Kidney epithelial cell (primary cell): ENCODE measurements around the gene DUOXA2. TPM values are rescaled to one million over a fixed set of nuclear protein-coding genes. Genes with fewer than 3 reads are reported as not detected.
"Not testable (repeated sequence)": the region's sequence is repeated elsewhere in the genome, so short reads cannot be mapped to it uniquely, and the experiment has no call there.

Experiments used
- DNase-seq: peaks from one replicate; pipeline ENCODE4 v3.0.0-alpha.2; 2010; ENCODE audit warnings: low read depth
- H3K27me3 ChIP-seq: 2 replicates; pipeline ENCODE4 v1.6.0; 2011; ENCODE audit warnings: low read length; ENCODE audit not compliant: control insufficient read depth, insufficient read depth
- H3K36me3 ChIP-seq: 2 replicates; pipeline ENCODE4 v1.5.1; 2011; ENCODE audit warnings: low read length; ENCODE audit not compliant: control insufficient read depth, insufficient read depth
- H3K4me3 ChIP-seq: 2 replicates; pipeline ENCODE4 v1.5.1; 2011; ENCODE audit warnings: low read depth, mild to moderate bottlenecking, control low read depth, low read length
- total RNA-seq: library from RNA; depleted of rRNA; stranded (reverse); fragments of >200 nt; gene quantifications from 2 replicates; pipeline ENCODE4 v1.2.3, GENCODE V29; 2015
- TF ChIP-seq, protein P1 (sequence below): IDR thresholded peaks from 2 replicates; pipeline ENCODE4 v1.5.1; 2011; ENCODE audit warnings: mild to moderate bottlenecking, moderate library complexity, low read length, control low read depth, inconsistent platforms; ENCODE audit not compliant: insufficient read depth, poor library complexity, severe bottlenecking

The DUOXA2 gene
- total RNA-seq, 1 donor from 2014 or later, result not detected

GRCh38 chr15:45097466-45097865, 16.7 kb upstream of the DUOXA2 start:
- Histone ChIP-seq H3K36me3 (no peaks in the 10 kb centered on the region), H3K4me3 (no peak overlapping the region), H3K27me3 (peaks cover 6% of the 10 kb centered on the region)
- TF ChIP-seq, protein P1, sequence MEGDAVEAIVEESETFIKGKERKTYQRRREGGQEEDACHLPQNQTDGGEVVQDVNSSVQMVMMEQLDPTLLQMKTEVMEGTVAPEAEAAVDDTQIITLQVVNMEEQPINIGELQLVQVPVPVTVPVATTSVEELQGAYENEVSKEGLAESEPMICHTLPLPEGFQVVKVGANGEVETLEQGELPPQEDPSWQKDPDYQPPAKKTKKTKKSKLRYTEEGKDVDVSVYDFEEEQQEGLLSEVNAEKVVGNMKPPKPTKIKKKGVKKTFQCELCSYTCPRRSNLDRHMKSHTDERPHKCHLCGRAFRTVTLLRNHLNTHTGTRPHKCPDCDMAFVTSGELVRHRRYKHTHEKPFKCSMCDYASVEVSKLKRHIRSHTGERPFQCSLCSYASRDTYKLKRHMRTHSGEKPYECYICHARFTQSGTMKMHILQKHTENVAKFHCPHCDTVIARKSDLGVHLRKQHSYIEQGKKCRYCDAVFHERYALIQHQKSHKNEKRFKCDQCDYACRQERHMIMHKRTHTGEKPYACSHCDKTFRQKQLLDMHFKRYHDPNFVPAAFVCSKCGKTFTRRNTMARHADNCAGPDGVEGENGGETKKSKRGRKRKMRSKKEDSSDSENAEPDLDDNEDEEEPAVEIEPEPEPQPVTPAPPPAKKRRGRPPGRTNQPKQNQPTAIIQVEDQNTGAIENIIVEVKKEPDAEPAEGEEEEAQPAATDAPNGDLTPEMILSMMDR, result no peak
- no peak for DNase-seq

- DNase-seq, result no peak
- Histone ChIP-seq H3K27me3 (peaks cover 2% of the 10 kb centered on the region), H3K36me3 (no peaks in the 10 kb centered on the region), H3K4me3 (no peak overlapping the region)
- TF ChIP-seq, protein P1, result no peak
Observed at GRCh38 chr15:45099549-45100165, 14.5 kb upstream of the DUOXA2 start.

DNA sequence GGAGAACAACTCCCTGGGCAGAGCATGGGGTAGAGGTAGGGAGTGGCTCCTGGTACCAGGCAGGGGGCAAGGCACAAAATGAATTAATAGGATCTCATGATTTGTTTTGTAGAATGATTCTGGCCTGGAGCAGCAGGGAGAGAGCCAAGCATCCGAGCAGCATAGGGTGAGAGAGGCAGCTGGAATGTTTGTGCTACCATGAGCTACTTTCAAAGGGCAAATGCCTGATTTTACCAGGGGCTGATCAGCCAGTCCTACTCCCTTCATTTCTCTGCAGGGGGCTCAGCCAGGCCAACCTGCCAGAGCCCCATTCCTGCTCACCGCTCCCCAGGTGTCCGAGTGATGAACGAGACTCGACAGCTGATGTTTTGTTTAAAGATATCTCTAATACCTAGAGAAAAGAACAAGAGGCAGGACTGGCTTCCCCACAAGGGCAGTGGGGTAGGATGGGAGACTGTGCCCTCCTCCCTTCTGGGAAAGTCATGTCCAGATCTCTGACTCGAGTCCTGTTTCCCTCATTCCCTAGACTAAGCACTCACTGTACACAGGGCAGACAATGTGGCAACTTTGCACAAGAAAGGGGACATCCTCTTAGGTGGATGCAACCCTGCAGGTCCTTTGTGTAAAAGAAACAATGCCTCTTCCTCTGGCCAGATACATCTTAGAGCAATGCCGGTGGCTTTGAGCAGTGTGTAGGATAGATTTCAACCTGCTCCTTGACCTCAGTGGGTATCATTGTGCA, 13.1 kb upstream of the DUOXA2 start:
- H3K27me3 ChIP-seq, result peaks cover 8% of the 10 kb centered on the region
- TF ChIP-seq, protein P1, result no peak
- H3K4me3 ChIP-seq, result no peak overlapping the region

DNA sequence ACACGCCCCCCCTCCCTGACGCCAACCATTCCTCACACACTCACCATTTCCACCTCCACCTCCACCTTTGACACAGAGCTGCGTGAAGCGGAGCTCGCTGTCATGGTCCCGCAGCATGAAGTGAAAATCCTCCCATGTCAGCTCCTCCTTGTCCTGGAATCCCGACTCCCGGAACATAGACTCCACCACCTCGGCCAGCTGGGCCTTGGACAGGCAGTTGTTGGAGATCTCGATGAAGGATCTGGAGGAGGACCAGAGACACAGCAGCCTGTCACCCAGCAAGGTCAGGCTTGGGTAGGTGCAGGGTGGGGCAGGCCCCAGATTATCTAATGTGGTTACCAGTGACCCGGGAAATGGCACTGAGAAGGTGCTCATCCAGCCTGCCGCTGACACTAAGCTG, 12.4 kb upstream of the DUOXA2 start:
- no peak for DNase-seq
- Histone ChIP-seq H3K4me3 (no peak overlapping the region), H3K36me3 (no peaks in the 10 kb centered on the region), H3K27me3 (peaks cover 15% of the 10 kb centered on the region)
- TF ChIP-seq, protein P1, result no peak

More for the DNA sequence above, 13.1 kb upstream of the DUOXA2 start:
- no peaks in the 10 kb centered on the region for H3K36me3 ChIP-seq
- DNase-seq, result no peak

DNA sequence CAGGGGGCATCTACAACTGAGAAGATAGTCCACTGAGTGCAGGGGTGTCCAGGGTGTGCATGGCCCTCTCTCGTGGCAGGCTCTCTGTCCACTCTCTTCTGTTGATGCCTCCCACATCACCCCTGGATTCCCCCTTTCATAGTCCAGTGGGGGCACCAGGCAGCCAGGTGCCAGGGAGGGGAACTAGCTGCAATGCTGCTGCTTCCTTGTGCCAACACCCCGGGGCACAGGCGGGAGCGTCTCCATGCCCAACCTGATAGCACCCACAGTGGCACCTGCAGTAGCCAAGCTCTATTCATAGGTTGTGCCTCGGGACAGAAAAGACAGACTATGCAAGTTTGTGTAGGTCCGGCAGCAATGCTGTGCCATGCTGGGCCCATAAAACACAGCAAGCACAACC, 11.9 kb upstream of the DUOXA2 start:
- no peak for DNase-seq
- H3K36me3 ChIP-seq, result no peaks in the 10 kb centered on the region
- peaks cover 18% of the 10 kb centered on the region for H3K27me3 ChIP-seq
- TF ChIP-seq, protein P1, result no peak
- H3K4me3 ChIP-seq, result no peak overlapping the region

- H3K36me3 ChIP-seq, DNase-seq, H3K4me3 ChIP-seq: not testable (repeated sequence)
- peaks cover 25% of the 10 kb centered on the region for H3K27me3 ChIP-seq
Observed at GRCh38 chr15:45104170-45104569, 10.0 kb upstream of the DUOXA2 start.
